Measurements from ENCODE around the gene EGFL7. TPM values are rescaled to one million over a fixed set of nuclear protein-coding genes. Genes with fewer than 3 reads are reported as not detected.

EGFL7 gene
- total RNA-seq, 1 donor from 2014 or later = 6.9 TPM

DNA sequence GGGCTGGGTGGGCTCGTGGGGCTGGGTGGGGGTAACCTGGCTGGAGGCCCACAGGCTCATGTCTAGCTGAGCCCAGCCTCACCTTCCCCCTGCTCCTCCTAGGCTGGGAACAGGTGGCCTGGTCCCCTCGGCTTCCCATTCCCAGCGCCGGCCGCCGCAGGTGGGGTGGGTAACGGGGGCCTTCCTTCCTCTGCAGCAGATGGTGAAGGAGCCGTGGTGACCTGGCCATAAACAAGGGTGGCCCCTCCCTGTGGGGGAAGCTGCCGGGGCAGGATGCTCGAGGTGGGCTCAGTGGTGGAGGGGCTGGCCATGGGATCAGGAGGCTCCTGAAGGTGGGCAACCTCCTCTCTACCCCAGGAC lies 41.0 kb upstream of the EGFL7 start:
- Mint-ChIP-seq H3K27me3 (ENCODE audit: unreplicated experiment) (no peaks in the 10 kb centered on the region), H3K9me3 (ENCODE audit: unreplicated experiment) (no peaks in the 10 kb centered on the region), H3K4me1 (ENCODE audit: unreplicated experiment) (peaks cover 32% of the 10 kb centered on the region), H3K4me3 (ENCODE audit: unreplicated experiment) (no peak overlapping the region), H3K36me3 (ENCODE audit: unreplicated experiment) (no peaks in the 10 kb centered on the region), H3K27ac (ENCODE audit: unreplicated experiment) (no peak overlapping the region)
- no peak for DNase-seq (ENCODE audit: extremely low spot score, unreplicated experiment)
- TF ChIP-seq, protein P1, sequence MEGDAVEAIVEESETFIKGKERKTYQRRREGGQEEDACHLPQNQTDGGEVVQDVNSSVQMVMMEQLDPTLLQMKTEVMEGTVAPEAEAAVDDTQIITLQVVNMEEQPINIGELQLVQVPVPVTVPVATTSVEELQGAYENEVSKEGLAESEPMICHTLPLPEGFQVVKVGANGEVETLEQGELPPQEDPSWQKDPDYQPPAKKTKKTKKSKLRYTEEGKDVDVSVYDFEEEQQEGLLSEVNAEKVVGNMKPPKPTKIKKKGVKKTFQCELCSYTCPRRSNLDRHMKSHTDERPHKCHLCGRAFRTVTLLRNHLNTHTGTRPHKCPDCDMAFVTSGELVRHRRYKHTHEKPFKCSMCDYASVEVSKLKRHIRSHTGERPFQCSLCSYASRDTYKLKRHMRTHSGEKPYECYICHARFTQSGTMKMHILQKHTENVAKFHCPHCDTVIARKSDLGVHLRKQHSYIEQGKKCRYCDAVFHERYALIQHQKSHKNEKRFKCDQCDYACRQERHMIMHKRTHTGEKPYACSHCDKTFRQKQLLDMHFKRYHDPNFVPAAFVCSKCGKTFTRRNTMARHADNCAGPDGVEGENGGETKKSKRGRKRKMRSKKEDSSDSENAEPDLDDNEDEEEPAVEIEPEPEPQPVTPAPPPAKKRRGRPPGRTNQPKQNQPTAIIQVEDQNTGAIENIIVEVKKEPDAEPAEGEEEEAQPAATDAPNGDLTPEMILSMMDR (IDR thresholded peaks at IDR 0.05) = no peak

DNA sequence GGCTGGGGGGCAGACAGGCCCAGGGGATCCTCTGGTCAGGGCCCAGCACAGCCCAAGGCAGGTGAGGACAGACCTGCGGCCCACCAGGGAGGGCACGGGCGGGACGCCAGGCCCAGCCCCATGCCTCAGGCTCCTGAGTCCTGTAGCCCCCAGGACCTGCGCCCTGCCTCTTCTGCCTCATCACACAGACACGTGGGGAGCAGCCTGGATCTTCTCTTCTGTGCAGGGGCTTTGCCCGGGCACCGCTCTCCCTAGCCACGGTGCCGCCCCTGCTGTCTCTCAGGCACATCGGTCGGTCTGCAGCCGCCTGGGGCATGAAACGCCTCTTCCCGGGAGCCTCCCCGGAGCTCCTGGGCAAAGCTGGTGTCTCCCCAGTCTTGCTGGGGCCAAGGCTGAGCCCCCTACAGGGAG lies 40.2 kb upstream of the EGFL7 start:
- Mint-ChIP-seq H3K4me3 (ENCODE audit: unreplicated experiment) (no peak overlapping the region), H3K4me1 (ENCODE audit: unreplicated experiment) (peaks cover 24% of the 10 kb centered on the region), H3K27ac (ENCODE audit: unreplicated experiment) (no peak overlapping the region), H3K9me3 (ENCODE audit: unreplicated experiment) (no peaks in the 10 kb centered on the region), H3K36me3 (ENCODE audit: unreplicated experiment) (no peaks in the 10 kb centered on the region), H3K27me3 (ENCODE audit: unreplicated experiment) (no peaks in the 10 kb centered on the region)
- TF ChIP-seq, protein P1 (IDR thresholded peaks at IDR 0.05) = no peak
- DNase-seq (ENCODE audit: extremely low spot score, unreplicated experiment) = no peak

DNA sequence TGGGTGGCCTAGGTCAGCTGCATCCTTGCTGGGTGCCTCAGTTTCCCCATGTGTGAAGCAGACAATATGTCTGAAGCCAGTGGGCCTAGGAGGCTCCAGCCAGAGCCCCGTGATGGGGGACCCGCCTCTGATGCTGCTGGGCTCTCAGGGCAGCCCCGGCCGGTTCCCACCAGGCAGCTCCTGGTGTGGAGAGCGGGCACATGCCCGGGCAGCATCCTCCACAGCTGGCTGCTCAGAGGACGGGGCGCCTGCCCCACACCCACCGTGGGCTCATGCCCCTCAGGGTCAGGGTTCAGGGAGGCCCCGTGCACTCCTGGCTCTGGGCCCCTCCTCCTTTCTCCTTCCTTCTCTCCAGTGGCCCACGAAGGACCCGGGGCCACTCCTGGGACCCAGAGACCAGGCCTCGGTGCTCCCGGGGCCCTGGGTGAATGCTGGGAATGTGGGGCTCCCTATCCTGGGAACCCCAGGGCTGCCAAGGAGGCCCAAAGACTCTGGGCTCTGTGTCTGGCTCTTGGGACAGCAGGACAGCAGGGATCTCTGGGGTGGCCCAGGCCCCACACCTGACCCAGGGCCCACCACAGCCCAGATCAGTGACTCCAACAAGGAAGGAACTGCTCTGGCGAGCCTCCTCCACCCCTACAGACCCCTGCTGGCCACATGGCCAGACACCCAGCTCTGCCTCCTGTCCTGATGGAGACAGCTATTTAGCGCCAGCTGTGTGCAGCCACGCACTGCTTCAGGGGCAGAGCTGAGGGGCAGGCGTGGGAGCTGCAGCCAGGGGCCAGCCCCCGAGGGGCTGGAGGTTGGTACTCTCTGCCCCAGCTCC lies 39.5 kb upstream of the EGFL7 start:
- no peaks in the 10 kb centered on the region for H3K27me3 Mint-ChIP-seq (ENCODE audit: unreplicated experiment)
- H3K9me3 Mint-ChIP-seq (ENCODE audit: unreplicated experiment) = no peaks in the 10 kb centered on the region
- no peaks in the 10 kb centered on the region for H3K36me3 Mint-ChIP-seq (ENCODE audit: unreplicated experiment)
- no peak overlapping the region for H3K27ac Mint-ChIP-seq (ENCODE audit: unreplicated experiment)
- H3K4me3 Mint-ChIP-seq (ENCODE audit: unreplicated experiment) = no peak overlapping the region
- TF ChIP-seq, protein P1 (IDR thresholded peaks at IDR 0.05) = no peak
- no peak for DNase-seq (ENCODE audit: extremely low spot score, unreplicated experiment)
- H3K4me1 Mint-ChIP-seq (ENCODE audit: unreplicated experiment) = peaks cover 22% of the 10 kb centered on the region

DNA sequence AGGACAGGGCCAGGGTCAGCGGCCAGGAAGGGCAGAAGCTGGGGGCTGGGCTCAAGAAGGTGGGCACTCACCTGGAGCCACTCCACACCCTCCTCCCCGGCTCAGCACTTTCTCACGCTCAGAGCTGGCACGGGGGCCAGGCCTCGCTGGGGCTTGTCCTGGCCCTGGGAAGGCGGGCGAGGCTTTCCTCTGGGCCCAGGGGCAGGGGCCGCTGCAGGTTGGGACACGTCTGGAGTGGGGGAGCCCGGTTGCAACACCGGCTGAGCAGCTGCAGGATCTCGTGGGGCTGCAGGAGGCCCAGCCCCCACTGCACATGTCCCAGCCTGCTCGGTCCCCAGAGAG lies 38.9 kb upstream of the EGFL7 start:
- Mint-ChIP-seq H3K4me3 (ENCODE audit: unreplicated experiment) (no peak overlapping the region), H3K27ac (ENCODE audit: unreplicated experiment) (no peak overlapping the region), H3K4me1 (ENCODE audit: unreplicated experiment) (peaks cover 22% of the 10 kb centered on the region), H3K27me3 (ENCODE audit: unreplicated experiment) (no peaks in the 10 kb centered on the region), H3K9me3 (ENCODE audit: unreplicated experiment) (no peaks in the 10 kb centered on the region), H3K36me3 (ENCODE audit: unreplicated experiment) (no peaks in the 10 kb centered on the region)
- no peak for DNase-seq (ENCODE audit: extremely low spot score, unreplicated experiment)
- TF ChIP-seq, protein P1 (IDR thresholded peaks at IDR 0.05) = no peak

DNA sequence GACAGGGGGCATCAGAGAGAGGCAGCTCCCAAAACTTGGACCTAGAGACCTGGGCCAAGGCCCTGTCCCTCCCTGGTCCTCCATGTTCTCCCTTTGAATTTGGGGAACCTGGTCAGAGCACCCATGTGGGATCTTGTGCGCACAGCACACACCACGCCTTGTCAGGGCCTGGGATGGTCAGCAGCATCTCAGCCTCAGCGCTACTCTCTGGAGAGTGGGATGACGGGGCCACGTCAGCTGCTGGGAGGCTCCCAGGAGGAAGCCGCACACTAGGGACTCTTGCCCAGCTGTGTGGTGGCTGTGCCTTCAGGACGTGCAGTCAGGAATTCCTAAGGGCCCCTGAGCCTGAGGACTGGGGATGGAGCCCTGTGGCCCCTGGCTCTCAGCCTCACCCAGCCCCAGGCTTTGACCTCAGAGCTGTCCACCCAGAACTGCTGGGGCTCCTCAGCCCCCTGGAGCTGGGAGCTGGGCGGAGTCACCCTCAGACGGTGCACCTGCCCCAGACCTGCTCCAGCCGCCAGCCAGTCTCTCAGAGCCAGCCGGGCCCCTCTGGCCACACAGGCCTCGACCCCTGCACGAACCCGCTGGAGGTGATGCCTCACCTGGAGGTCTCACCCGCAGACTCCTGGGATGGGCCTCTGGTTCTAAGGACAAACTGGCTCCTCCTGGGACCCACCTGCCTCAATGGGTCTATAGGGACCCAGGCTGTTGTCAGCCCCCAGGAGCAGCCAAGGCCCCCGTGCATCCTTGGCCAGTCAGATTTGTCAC lies 38.3 kb upstream of the EGFL7 start:
- Mint-ChIP-seq H3K36me3 (ENCODE audit: unreplicated experiment) (no peaks in the 10 kb centered on the region), H3K27ac (ENCODE audit: unreplicated experiment) (no peak overlapping the region), H3K9me3 (ENCODE audit: unreplicated experiment) (no peaks in the 10 kb centered on the region), H3K4me3 (ENCODE audit: unreplicated experiment) (no peak overlapping the region), H3K27me3 (ENCODE audit: unreplicated experiment) (no peaks in the 10 kb centered on the region), H3K4me1 (ENCODE audit: unreplicated experiment) (peaks cover 22% of the 10 kb centered on the region)
- DNase-seq (ENCODE audit: extremely low spot score, unreplicated experiment) = no peak
- TF ChIP-seq, protein P1 (IDR thresholded peaks at IDR 0.05) = no peak

Measured in osteocyte (in vitro differentiated cells).